Inferior parietal cortex (tissue), 1 donor: Measurements from ENCODE around the gene MRPL17.

Experiments used
- DNase-seq: peaks from one replicate; pipeline ENCODE4 v3.0.0-alpha.2; 2016; ENCODE audit errors: extremely low spot score

Gene MRPL17

DNA sequence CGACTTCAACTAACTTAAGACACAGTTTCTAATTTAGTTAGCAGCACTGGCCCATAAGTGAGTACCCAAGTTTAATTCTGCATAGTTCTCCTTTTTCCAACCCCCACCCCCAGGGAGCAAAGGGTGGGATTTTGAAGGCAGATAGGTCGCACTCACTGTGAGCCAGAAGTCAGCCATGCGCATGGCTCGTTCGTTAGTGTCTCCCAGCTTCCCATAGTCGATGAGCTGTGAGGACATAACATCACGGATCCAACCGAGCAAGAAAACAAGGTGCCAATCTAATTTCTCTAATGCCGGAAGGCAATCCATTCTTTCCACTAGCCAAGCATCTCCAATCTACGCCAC lies 577 bp downstream of the MRPL17 start:
- DNase-seq = no peak

DNA sequence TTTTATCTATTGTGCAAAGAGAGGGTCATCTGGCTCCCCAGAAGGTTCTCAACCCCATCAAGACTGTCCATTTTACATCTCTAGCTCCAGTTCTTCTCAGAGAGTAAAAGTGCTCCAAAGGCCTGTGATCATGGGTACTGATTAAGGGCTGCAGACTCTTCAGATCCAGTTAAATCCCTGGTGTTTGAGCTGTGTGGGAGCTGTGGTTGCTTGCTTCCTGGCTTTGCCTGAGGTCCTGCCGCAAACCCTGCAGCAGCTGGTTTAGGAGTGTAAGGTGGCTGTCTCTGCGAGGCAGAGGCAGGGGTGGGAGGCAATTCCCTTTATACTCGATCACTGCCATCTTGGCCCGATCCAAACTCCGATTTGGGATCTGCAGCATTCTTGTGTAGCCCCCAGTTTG lies 1.2 kb downstream of the MRPL17 start:
- no peak for DNase-seq

DNA sequence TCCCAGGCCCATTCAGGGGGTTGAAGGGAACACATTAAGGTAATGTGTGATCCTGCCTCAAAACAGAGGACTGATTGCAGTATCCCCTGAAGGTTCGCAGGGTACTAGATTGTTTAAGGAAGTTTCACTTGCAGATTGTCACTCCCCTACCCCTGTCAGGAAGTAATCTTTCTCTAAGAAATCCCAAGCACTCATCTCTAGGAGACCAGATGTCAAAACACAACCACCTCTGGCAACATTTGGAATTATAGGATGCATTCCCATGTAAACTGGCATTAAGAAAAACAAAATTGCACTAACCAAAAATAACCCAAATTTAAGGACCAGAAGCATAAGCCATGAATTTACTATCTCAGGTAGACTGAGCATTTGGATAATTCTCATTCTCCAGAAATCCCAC lies 1.6 kb downstream of the MRPL17 start:
- DNase-seq = no peak

- no peak for DNase-seq
Observed at GRCh38 chr11:6677018-6677417, 6.1 kb downstream of the MRPL17 start.

- DNase-seq = no peak
Observed at GRCh38 chr11:6674862-6675261, 8.3 kb downstream of the MRPL17 start.

- DNase-seq = no peak
Observed at GRCh38 chr11:6674219-6674597, 8.9 kb downstream of the MRPL17 start.

DNA sequence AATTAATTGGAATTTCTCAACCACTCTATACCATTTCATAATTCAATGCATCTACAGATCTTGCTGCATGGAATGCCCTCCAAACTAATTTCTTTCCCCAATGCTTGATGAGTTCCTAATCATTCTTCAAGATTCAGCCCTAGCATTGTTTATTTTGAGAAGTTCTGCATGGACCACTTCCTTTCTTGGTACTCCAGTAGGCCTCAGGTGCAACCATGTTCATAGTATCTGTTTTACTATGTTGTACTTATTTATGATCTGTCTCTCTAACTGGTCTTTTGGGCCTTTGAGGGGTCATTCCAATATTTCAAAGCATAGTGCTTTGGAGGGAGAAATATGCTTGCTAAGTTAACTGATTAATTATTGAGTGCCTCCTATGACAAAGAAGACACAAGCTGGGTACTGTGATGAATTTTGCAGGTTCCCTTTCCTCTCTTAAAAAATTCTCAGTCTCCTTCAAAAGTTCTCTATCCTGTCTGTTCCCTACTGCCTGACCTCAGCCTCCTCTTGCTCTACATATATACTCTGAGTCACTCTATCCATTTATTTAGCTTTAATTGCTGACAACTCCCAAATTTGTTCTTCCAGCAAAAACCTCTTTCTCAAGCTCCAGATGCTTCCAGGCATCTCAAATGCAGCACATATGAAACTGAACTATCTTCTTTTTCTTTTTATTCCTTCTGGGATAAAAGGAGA lies 9.5 kb downstream of the MRPL17 start:
- no peak for DNase-seq

DNA sequence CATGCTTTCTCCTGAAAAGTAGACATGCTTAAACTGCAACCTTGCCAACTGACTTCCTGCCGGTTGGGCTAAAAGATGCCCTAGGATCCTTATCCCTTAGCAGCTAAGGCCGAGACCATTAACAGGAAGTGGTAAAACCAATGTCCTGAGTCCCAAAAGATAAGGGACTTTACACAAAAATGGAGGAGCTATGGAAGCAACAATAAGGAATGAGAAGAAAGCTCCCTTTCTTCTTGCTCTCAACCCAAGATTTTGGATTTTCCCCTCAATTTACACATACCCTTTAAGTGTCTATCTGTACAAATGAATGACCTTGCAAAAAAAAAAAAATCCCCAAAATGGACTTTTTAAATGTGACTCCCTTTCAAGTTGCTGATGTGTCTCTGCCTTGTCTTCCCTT lies 11.1 kb downstream of the MRPL17 start:
- DNase-seq = no peak

DNA sequence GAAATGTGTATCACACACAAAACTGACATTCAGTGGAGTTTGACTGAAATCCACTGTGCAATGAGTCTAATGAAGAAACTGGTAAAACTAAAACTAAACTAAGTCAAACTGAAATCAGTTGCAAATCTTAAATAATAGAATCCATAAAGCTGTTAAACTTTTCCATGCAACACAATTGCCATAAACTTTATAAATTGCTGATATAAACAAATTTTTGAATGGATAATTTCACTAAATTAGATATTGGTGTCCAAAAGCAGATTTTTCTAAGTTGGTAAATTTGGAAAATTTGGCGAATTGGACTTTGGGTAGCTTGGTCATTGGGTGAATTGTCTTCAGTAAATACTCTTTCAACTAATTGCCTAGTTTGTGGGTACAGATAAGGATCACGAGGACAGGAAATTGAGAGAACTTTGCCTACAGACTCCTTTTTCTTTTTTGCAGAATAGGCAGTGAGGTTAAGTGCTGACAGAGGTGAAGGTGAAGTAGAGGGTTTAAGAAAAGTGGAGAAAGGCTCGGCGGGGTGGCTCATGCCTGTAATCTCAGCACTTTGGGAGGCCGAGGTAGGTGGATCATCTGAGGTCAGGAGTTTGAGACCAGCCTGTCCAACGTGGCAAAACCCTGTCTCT lies 12.8 kb downstream of the MRPL17 start:
- no peak for DNase-seq

DNA sequence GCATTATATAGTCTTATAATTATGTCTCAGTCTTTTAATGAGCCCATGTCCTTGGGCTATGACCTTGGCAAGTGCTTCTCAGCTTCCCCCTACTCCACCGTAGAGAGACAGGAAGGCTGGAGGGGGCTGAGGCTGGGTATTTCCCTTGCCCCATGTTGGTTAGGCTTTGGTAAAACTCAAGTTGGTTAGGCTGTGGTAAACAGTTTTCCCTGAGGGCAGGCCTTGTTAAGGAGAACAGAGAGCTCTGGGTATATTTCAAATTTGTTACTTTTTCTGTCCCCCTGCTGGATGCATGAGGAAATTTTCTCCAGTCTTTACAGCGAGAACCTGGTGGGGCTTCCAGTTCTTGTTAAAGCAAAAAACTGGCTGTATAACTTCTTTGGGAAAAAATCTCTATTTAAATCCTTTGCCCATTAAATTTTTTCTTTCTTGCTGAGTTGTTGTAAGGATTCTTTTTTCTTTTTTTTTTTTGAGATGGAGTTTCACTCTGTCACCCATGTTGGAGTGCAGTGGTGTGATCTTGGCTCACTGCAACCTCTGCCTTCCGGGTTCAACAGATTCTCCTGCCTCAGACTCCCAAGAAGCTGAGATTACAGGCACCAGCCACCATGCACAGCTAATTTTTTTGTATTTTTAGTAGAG lies 15.3 kb downstream of the MRPL17 start:
- no peak for DNase-seq

GRCh38 chr11:6666302-6667183 lies 16.6 kb downstream of the MRPL17 start:
- DNase-seq = no peak

- no peak for DNase-seq
Observed at GRCh38 chr11:6664551-6664950, 18.6 kb downstream of the MRPL17 start.

- no peak for DNase-seq
Observed at GRCh38 chr11:6663794-6664469, 19.2 kb downstream of the MRPL17 start.

GRCh38 chr11:6660712-6661111 lies 22.4 kb downstream of the MRPL17 start:
- DNase-seq = no peak

DNA sequence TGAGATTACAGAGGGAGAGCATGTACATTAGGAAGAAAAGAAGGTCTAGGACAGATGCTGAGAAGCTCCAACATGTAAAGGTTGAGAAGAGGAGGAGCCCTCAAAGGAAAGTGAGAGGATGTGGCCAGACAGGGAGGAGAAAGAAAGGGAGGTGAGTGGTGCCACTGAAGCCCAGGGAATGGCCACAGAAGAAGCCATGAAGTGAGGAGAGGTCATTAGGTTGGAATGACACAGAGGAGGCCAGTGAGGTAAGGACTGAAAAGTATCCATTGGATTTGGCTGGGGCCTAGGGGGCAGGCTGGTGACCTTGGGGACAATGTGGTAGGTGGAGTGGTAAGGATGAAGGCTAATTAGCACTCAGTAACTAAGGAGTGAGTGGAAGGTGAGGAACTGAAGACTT lies 24.5 kb downstream of the MRPL17 start:
- DNase-seq = no peak

DNA sequence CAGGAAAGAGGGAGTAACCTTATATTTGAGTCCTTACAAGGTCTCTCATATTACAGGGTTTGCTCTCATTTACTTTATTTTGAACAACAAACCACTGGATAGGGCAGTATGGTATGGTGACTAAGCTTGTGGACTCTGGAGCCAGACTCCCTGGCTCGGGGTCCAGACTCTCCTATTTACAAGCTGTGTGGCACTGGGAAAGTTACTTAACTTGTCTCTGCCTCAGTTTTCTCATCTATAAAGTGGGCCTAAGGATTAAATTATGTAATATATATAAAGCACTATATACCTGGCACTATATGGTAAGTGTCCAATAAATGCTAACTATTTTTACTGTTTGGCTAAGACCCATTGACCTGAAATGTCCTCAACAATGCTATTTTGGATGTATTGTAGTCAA lies 25.8 kb downstream of the MRPL17 start:
- DNase-seq = no peak

- DNase-seq = no peak
Observed at GRCh38 chr11:6656936-6657335, 26.2 kb downstream of the MRPL17 start.

- no peak for DNase-seq
Observed at GRCh38 chr11:6656584-6656915, 26.6 kb downstream of the MRPL17 start.

GRCh38 chr11:6655790-6656583 lies 27.2 kb downstream of the MRPL17 start, which contains the start of gene DCHS1:
Gene DCHS1, minus strand, starts transcription at chr11:6655809. Its CDS starts 14,196 bp downstream, at chr11:6641613.
- no peak for DNase-seq

- DNase-seq = no peak
Observed at GRCh38 chr11:6655020-6655789, 27.9 kb downstream of the MRPL17 start.
